GM21423 (cell line): ENCODE results near the gene ADAMTS12.

Experiments
- ATAC-seq: cut with Tn5 transposase; IDR thresholded peaks from one replicate; pipeline ENCODE4 v1.9.1; 2021; ENCODE audit warnings: mild to moderate bottlenecking, moderate library complexity; ENCODE audit not compliant: unreplicated experiment

Gene ADAMTS12

DNA sequence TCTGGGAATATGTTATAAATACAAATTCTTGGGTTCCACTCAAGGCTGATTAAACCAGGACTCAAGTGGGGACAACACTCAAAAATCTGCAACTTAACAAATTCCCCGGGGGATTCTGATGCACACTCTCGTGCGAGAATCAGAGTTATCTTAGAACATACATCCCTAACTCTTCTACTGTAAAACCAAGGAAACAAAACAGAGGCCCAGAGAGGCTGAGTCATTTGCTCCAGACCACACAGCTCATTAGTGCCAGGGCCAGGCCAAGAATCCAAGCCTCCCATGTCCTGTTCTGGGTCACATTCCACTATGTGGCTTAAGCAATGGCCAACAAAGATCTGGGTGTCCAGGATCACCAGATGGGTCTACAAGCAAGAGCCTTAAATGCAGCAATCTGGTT lies 166.0 kb downstream of the ADAMTS12 start:
- no peak for ATAC-seq

DNA sequence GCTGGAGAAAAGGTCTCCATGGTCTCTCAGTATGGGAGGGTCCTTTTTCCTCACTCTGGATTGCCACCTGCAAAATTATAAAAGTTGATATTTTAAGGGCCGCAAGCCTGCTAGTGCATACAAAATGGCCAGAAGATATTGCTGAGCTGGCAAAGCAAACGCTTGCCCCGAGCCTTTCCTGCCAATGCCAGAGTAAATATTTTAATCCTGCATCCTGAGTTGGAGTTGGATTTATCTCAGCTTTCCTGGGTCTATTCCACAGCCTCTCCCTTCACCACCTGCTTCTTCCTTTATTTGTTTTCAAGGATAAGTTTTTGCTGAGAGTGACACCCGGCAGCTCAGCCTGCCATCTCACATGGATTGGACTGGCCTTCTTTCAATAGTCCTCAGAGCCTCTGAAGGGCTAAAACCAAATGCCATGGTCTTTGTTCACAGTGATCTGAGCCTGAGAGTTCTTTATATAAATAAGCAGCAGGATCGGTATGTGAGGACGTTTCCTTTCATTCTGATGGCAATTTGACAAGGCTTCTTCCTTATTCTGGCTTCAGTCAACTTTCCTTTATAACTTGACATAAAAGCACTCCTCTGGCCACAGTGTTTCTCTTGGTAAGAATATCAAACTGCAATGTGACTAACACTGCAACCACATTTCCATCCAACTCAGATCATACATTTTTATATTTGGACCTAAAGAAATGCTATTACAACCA lies 170.1 kb downstream of the ADAMTS12 start:
- no peak for ATAC-seq

DNA sequence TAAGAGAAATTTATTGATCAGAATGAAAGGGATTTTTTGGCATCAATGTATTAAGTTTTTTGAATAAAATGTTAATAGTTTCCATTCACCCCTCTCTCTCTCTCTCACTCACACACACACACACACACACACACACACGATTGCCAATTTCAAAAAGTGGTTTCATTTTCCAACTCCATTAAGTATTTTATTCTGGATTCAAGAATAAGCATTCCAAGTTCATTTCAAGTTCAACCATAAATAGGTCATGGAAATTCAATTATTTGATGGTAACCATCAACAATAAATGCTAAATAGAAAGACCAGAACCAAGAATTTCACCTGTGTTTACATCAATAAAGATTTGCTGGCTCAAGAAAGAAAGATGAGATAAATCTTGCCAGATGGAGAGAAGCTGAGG lies 171.6 kb downstream of the ADAMTS12 start:
- ATAC-seq, result no peak

GRCh38 chr5:33719769-33720168 lies 172.0 kb downstream of the ADAMTS12 start:
- ATAC-seq, result no peak

DNA sequence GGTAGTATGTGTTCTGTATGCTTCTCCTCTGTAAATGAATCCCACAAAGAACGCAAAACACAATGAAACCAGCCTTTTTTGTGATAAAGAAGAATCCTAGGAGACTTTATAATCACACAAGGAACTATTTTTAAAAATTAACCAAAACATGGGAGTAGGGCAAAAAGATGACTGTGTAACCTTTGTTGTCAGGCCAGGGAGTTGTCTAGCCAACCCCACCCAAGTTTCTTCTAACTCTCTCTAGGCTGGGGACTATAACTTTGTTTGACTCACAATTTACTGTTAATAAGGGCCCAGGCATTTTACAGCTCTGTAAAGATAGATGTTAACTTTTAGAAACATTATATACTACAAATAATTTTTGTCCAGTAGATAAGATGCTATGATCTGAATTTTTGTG lies 176.1 kb downstream of the ADAMTS12 start:
- no peak for ATAC-seq

GRCh38 chr5:33713136-33713765 lies 178.5 kb downstream of the ADAMTS12 start:
- ATAC-seq, result no peak

DNA sequence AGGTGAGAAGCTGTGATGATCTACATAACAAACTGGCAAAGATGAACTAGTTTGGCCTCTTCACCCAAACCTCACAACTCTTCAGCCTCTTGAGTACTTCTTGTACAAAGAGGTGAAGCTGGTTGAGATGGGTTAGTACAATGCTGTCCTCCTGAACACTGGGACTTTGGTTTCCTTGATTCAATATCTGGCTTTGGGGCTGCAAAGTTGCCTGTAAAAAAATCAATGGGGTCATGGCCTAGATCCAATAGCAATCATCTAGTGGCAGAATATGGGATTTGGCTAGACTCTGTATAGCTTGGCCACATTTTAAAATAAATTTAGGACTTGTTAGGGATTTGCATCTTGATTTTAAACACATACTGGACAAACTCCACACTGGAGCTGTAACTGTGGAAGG lies 179.1 kb downstream of the ADAMTS12 start:
- ATAC-seq, result no peak

- ATAC-seq, result no peak
Measured at GRCh38 chr5:33711094-33711679, 180.6 kb downstream of the ADAMTS12 start.

- no peak for ATAC-seq
Measured at GRCh38 chr5:33702867-33703266, 188.9 kb downstream of the ADAMTS12 start.

DNA sequence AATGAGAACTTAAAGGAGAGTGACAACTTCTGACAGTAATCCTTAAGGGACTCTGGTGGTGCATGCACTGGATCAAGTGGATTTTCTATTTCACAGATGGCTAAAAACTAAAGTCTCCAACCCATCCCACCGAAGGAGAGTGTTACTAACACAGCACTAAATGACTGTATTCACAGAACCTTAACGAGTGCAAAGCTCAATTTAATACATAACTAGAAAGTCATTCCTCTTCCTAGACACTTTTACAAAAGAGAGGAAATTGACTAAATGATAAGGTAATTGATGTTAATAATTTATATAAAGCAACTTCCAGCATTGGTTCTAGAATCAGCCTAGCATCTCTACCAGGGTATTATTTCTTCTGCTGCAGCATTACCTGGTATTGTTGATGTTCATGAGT lies 189.8 kb downstream of the ADAMTS12 start:
- ATAC-seq, result no peak

DNA sequence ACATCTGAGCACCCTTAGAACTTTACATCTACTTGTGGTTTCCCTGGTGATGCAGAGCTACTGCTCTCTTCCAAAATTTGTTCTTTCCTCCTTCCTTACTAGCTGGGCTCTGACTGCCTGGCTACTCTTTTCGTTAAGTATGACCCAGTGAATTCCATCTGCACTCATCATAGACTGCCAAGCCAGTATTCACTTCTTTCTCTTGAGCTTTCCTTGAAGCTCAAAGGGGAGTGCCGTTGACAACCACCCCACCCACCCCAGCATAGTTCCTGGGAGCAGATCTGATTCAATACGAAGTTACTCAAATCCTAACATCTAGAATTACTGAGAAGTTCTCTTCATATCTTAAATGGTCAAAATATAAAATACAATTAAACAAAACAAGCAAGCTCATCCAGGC lies 190.5 kb downstream of the ADAMTS12 start:
- ATAC-seq, result no peak

DNA sequence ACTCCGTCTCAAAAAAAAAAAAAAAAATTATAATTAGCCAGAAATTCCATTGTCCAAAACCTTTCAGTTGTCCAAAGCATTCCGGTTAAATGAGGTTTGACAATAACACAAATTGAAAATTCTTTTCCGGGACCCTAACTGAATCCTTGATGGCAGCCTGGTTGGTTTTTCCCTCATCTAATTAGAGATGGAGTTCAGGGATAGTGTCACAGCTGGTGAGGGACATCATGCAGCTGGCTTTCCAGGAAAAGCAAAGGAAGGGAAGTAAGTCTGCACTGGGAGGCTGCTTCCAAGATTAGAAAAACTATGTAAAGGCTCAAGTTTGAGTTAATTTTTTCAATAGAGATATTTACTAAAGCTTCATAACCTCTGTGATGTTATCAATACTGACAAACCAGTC lies 195.4 kb downstream of the ADAMTS12 start:
- no peak for ATAC-seq

GRCh38 chr5:33692980-33693379 lies 198.8 kb downstream of the ADAMTS12 start:
- no peak for ATAC-seq

GRCh38 chr5:33691856-33692255 lies 199.9 kb downstream of the ADAMTS12 start:
- no peak for ATAC-seq

DNA sequence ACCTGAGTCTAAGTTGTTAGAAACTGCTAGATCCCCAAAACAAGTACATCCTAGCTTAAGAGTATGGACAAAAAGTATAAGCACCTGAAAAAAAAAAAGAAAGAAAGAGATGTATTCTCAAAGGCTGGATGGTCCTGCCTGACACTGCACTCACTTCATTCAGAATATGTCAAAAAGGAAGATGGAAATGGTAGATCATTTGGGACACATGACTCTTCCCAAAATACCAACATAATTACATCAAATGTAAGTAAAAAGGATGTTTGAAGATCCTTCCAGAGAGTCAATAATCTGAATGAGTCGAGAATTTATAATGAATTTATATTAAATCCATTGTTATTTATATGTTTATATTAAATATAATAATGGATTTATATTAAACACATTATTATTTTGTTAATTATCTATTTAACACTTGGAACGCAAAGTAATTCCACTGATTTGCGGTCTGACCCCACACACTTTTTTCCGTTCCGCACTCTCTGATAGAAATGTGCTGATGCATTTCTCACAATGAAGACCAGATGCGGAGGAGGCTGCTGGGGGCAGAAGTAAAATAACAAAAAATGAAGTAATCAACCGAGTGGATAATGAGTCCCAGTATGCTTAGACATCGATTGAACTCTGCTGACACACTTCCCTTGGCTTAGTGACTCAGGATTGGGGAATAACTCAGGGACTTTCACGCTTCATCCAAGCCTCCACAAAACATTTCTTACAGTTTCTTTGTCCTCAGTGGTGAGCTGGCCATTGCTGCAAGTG lies 201.2 kb downstream of the ADAMTS12 start:
- ATAC-seq, result no peak

- ATAC-seq, result no peak
Measured at GRCh38 chr5:33688526-33688925, 203.3 kb downstream of the ADAMTS12 start.

- no peak for ATAC-seq
Measured at GRCh38 chr5:33688066-33688465, 203.7 kb downstream of the ADAMTS12 start.

GRCh38 chr5:33685873-33686755 lies 205.7 kb downstream of the ADAMTS12 start:
- ATAC-seq, result no peak

DNA sequence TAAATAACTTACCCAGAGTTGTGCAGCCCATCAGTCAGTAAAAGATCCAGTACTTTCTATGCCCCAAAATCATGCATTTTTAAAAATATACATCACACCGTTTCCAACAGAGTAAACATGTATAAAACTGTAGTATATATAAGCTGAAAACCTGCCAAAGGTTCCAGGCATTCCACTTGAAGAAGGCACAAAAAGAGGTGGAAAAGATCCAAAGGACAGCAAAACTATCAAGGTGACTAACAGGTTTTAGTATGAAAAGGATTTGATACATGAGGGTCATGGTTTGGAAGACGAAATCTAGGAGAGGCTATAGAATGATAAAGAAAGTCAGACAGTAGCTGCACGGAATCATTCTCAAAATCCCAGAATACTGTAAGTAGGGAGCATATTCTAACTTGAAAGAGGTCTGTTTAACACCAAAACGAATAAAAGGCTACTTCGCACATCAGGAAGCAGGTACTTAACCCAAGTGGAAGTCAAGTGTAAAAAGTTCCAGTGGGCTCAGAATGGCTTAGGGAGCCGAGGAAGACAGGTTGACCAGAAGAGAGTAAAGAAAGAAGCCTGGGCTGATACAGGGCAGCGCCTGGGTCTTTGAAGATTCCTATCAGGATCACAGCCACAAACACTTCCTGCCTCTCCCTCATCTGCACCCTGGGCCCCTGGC lies 207.2 kb downstream of the ADAMTS12 start:
- ATAC-seq, result no peak

GRCh38 chr5:33679791-33680190 lies 212.0 kb downstream of the ADAMTS12 start:
- ATAC-seq, result no peak
